ENCODE measurements around the gene DUSP5.

DUSP5 gene

GRCh38 chr10:110497438-110498086 lies at the start of gene DUSP5 (continued):
- TF ChIP-seq ZBTB21 (tag by site-specific recombination; IDR thresholded peaks at IDR 0.05) (no peak), ZXDB (tag by site-specific recombination; IDR thresholded peaks at IDR 0.05) (peak; percentile 69), ZNF138 (tag by site-specific recombination; IDR thresholded peaks at IDR 0.05; ENCODE audit: borderline replicate concordance) (no peak), ZEB2 (tag by site-specific recombination; IDR thresholded peaks at IDR 0.05) (peak; percentile 65), ZNF423 (tag by site-specific recombination; IDR thresholded peaks at IDR 0.05) (no peak)

GRCh38 chr10:110448682-110449418 lies 48.9 kb upstream of the DUSP5 start:
- Histone ChIP-seq H3K27ac (ENCODE audit: extremely low read depth, low read depth, low read length) (no peak overlapping the region), H3K4me3 (ENCODE audit: low read depth, low read length) (no peak overlapping the region), H3K36me3 (ENCODE audit: control insufficient read depth in 2 of 2, insufficient read depth in 1 of 2, low read length in 2 of 2) (no peaks in the 10 kb centered on the region), H3K4me1 (ENCODE audit: control insufficient read depth, insufficient read depth, low read length) (no peaks in the 10 kb centered on the region), H3K9me3 (ENCODE audit: control insufficient read depth, insufficient read depth, low read depth, low read length) (no peaks in the 10 kb centered on the region)
- TF ChIP-seq ZNF677 (tag by site-specific recombination; IDR thresholded peaks at IDR 0.05) (peak; percentile 41; the same call in 1 of the 2 replicates), HOXD13 (CRISPR knock-in tag; IDR thresholded peaks at IDR 0.05; ENCODE audit: borderline replicate concordance) (no peak), ZFP37 (tag by site-specific recombination; IDR thresholded peaks at IDR 0.05) (no peak)
- ChIA-PET CTCF (interaction anchor here (0.6 to 1.3 kb wide), 2 partner anchors 162 to 1787 kb away, joined by 3 read pairs; no protein-coding TSS in a partner anchor), POLR2A (no interaction called here)

GRCh38 chr10:110455446-110455845 lies 42.3 kb upstream of the DUSP5 start:
- TF ChIP-seq ZIC2 (tag by site-specific recombination; IDR thresholded peaks at IDR 0.05) (peak; percentile 66), ZNF404 (tag by site-specific recombination; IDR thresholded peaks at IDR 0.05) (no peak), SCRT2 (tag by site-specific recombination; IDR thresholded peaks at IDR 0.05) (no peak), ZNF580 (tag by site-specific recombination; IDR thresholded peaks at IDR 0.05) (no peak), EGR2 (tag by site-specific recombination; IDR thresholded peaks at IDR 0.05; ENCODE audit: low read depth) (peak; percentile 34; the same call in 1 of the 2 replicates), ZFHX2 (tag by site-specific recombination; conservative IDR thresholded peaks at IDR 0.05) (peak; percentile 76)
- Histone ChIP-seq H3K36me3 (ENCODE audit: control insufficient read depth in 2 of 2, insufficient read depth in 1 of 2, low read length in 2 of 2) (no peaks in the 10 kb centered on the region), H3K9me3 (ENCODE audit: control insufficient read depth, insufficient read depth, low read depth, low read length) (no peaks in the 10 kb centered on the region), H3K4me3 (ENCODE audit: low read depth, low read length) (no peak overlapping the region), H3K27ac (ENCODE audit: extremely low read depth, low read depth, low read length) (no peak overlapping the region), H3K4me1 (ENCODE audit: control insufficient read depth, insufficient read depth, low read length) (0 out of 2 replicates have a peak, but pooled peaks cover 3% of the 10 kb centered on the region)
- POLR2A ChIA-PET = no interaction called here
- CTCF ChIA-PET = no interaction called here

- Histone ChIP-seq H3K9me3 (ENCODE audit: control insufficient read depth, insufficient read depth, low read depth, low read length) (no peaks in the 10 kb centered on the region), H3K4me3 (ENCODE audit: low read depth, low read length) (no peak overlapping the region), H3K27ac (ENCODE audit: extremely low read depth, low read depth, low read length) (no peak overlapping the region), H3K36me3 (ENCODE audit: control insufficient read depth in 2 of 2, insufficient read depth in 1 of 2, low read length in 2 of 2) (no peaks in the 10 kb centered on the region), H3K4me1 (ENCODE audit: control insufficient read depth, insufficient read depth, low read length) (0 out of 2 replicates have a peak, but pooled peaks cover 3% of the 10 kb centered on the region)
- POLR2A ChIA-PET = interaction anchor here (1.0 kb wide), 1 partner anchor 35 kb away, joined by 4 read pairs; no protein-coding TSS in a partner anchor
- CTCF ChIA-PET = no interaction called here
- TF ChIP-seq REST (tag by site-specific recombination; IDR thresholded peaks at IDR 0.05) = no peak
- no peak for TF ChIP-seq ELK4 (IDR thresholded peaks at IDR 0.05; ENCODE audit: borderline replicate concordance, low read depth, low read length)
- no peak for TF ChIP-seq OVOL3 (tag by site-specific recombination; IDR thresholded peaks at IDR 0.05)
- TF ChIP-seq ZNF670 (tag by site-specific recombination; IDR thresholded peaks at IDR 0.05; ENCODE audit: low read depth) = no peak
- no peak for TF ChIP-seq ZNF629 (tag by site-specific recombination; IDR thresholded peaks at IDR 0.05)
- no peak for TF ChIP-seq ZNF416 (tag by site-specific recombination; IDR thresholded peaks at IDR 0.05)
- no peak for TF ChIP-seq ZNF785 (tag by site-specific recombination; IDR thresholded peaks at IDR 0.05)
- TF ChIP-seq ZBTB26 (tag by site-specific recombination; optimal IDR thresholded peaks at IDR 0.05) = no peak
Measured at GRCh38 chr10:110456046-110456445, 41.7 kb upstream of the DUSP5 start.
